Endodermal cell (in vitro differentiated cells): ENCODE results near the gene KCNIP3. TPM values are rescaled to one million over a fixed set of nuclear protein-coding genes. Genes with fewer than 3 reads are reported as not detected.

Experiments
- DNase-seq: peaks from one replicate; pipeline ENCODE4 v3.0.0-alpha.2; 2017
- H3K27ac ChIP-seq: 2 replicates; pipeline ENCODE4 v1.5.1; 2013; ENCODE audit warnings: mild to moderate bottlenecking, low read depth, low read length, moderate library complexity
- H3K27me3 ChIP-seq: 2 replicates; pipeline ENCODE4 v1.6.1; 2013; ENCODE audit warnings: mild to moderate bottlenecking, low read length, moderate library complexity; ENCODE audit not compliant: insufficient read depth, control insufficient read depth, poor library complexity, severe bottlenecking
- H3K36me3 ChIP-seq: 2 replicates; pipeline ENCODE4 v1.7.0; 2013; ENCODE audit warnings: mild to moderate bottlenecking, low read length, moderate library complexity; ENCODE audit not compliant: control insufficient read depth, insufficient read depth
- H3K4me1 ChIP-seq: one replicate; pipeline ENCODE4 v1.7.0; 2013; ENCODE audit warnings: low read length; ENCODE audit not compliant: control insufficient read depth, insufficient read depth
- H3K4me3 ChIP-seq: 2 replicates; pipeline ENCODE4 v1.5.1; 2013; ENCODE audit warnings: mild to moderate bottlenecking, low read length, moderate library complexity
- H3K9ac ChIP-seq: 2 replicates; pipeline ENCODE4 v1.6.1; 2013; ENCODE audit warnings: mild to moderate bottlenecking, low read length, moderate library complexity; ENCODE audit not compliant: poor library complexity, severe bottlenecking; ENCODE audit errors: extremely low read depth
- H3K9me3 ChIP-seq: 2 replicates; pipeline ENCODE4 v1.6.1; 2013; ENCODE audit warnings: mild to moderate bottlenecking, low read length, moderate library complexity; ENCODE audit not compliant: control insufficient read depth
- H3K27ac Mint-ChIP-seq: 2 replicates; pipeline ENCODE4 v1.8.0; 2020; ENCODE audit warnings: mixed read lengths
- H3K27me3 Mint-ChIP-seq: 2 replicates; pipeline ENCODE4 v1.8.0; 2021; ENCODE audit warnings: mild to moderate bottlenecking, mixed read lengths; ENCODE audit not compliant: insufficient read depth
- H3K36me3 Mint-ChIP-seq: 2 replicates; pipeline ENCODE4 v1.8.0; 2020; ENCODE audit warnings: low read depth, mixed read lengths
- H3K4me1 Mint-ChIP-seq: 2 replicates; pipeline ENCODE4 v1.8.0; 2020; ENCODE audit warnings: mixed read lengths
- H3K4me3 Mint-ChIP-seq: 2 replicates; pipeline ENCODE4 v1.8.0; 2020; ENCODE audit warnings: mild to moderate bottlenecking, moderate library complexity, mixed read lengths
- H3K9me3 Mint-ChIP-seq: 2 replicates; pipeline ENCODE4 v1.8.0; 2020; ENCODE audit warnings: mild to moderate bottlenecking, mixed read lengths
- WGBS, 2 experiments: methylation state at CpG; one replicate each; pipeline versions ENCODE4 v1.1.5 to v1.1.7; 2013; ENCODE audit warnings: missing lambda C conversion rate in 2 of 2, mixed read lengths in 1 of 2; ENCODE audit not compliant: insufficient coverage in 1 of 2, insufficient read length in 1 of 2; 5-methylcytosine and 5-hydroxymethylcytosine counted together
- total RNA-seq, 2 donors: library from RNA; stranded (reverse); fragmentation: NEBNext Ultra II Directional in 1 of 2; extraction: Animal tissue kit (Norgen Biotek cat#: 25700) in 1 of 2; gene quantifications; 2 replicates in 1 of 2; 3 replicates in 1 of 2; pipeline ENCODE4 v1.2.1, GENCODE V29; 2021
- TF ChIP-seq, protein P1 (sequence below): fragments of 200-600 bp; sonication (generic); conservative IDR thresholded peaks from 2 replicates; pipeline ENCODE4 v1.5.0; 2021; ENCODE audit warnings: antibody characterized with exemption, mild to moderate bottlenecking

Gene KCNIP3
- total RNA-seq, 2 donors from 2014 or later, result 0.26 to 1.3 TPM

- 87 to 88% methylated on average over 10 to 12 of the region's 12 CpGs for WGBS, 2 experiments
- peaks cover 61% of the 10 kb centered on the region for H3K27me3 Mint-ChIP-seq
- peaks cover 66% of the 10 kb centered on the region for H3K27me3 ChIP-seq
These were observed 45.6 kb downstream of the KCNIP3 start for GRCh38 chr2:95342556-95343320.

DNA sequence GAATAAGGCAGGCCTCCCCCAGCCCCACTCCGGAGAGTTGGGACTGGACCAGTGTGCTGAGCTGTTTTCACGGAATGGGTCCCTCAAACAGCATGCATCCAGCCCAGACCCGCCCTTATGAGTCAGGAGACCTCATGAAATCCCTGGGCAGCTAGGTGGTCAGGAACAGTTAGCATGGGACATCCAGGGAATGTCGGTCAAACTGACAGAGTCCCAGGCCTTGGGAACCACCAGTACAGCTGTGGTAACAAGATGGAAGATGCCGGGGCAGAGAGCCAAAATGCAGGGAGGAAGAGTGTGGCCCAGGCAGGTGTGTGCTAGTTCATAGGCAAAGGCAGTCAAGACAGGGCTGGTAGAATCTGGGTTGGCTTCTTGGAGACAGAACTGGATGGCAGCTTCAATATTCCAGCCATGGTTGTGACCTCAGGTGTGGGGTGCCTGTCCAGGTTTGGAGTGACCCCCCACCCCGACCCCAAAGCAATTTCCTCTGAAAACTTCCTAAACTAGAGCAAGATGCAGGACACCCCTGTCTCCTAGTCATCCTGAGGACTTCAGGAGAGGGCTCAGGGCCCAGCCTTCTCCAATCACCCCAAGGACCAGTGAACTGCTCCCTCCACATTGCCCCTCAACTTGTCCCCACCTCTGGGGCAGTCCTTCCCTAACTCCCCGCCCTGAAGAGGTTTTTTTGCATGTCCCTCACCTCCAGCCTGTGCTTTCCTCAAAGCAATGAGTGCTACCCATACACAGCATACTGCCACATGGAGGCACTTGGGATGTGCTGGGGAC lies 46.5 kb downstream of the KCNIP3 start:
- no peak overlapping the region for H3K4me3 ChIP-seq
- TF ChIP-seq, protein P1, sequence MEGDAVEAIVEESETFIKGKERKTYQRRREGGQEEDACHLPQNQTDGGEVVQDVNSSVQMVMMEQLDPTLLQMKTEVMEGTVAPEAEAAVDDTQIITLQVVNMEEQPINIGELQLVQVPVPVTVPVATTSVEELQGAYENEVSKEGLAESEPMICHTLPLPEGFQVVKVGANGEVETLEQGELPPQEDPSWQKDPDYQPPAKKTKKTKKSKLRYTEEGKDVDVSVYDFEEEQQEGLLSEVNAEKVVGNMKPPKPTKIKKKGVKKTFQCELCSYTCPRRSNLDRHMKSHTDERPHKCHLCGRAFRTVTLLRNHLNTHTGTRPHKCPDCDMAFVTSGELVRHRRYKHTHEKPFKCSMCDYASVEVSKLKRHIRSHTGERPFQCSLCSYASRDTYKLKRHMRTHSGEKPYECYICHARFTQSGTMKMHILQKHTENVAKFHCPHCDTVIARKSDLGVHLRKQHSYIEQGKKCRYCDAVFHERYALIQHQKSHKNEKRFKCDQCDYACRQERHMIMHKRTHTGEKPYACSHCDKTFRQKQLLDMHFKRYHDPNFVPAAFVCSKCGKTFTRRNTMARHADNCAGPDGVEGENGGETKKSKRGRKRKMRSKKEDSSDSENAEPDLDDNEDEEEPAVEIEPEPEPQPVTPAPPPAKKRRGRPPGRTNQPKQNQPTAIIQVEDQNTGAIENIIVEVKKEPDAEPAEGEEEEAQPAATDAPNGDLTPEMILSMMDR, result no peak
- H3K9me3 ChIP-seq, result no peaks in the 10 kb centered on the region
- peaks cover 75% of the 10 kb centered on the region for H3K27me3 ChIP-seq
- no peak overlapping the region for H3K27ac Mint-ChIP-seq
- H3K27ac ChIP-seq, result no peak overlapping the region
- no peaks in the 10 kb centered on the region for H3K36me3 Mint-ChIP-seq
- H3K9ac ChIP-seq, result no peak overlapping the region
- peaks cover 69% of the 10 kb centered on the region for H3K27me3 Mint-ChIP-seq
- H3K4me1 Mint-ChIP-seq, result no peaks in the 10 kb centered on the region
- H3K9me3 Mint-ChIP-seq, result no peaks in the 10 kb centered on the region
- 83 to 86% methylated on average over 6 to 7 of the region's 7 CpGs for WGBS, 2 experiments
- peak; percentile 32 for DNase-seq
- H3K4me3 Mint-ChIP-seq, result no peak overlapping the region
- no peaks in the 10 kb centered on the region for H3K4me1 ChIP-seq
- no peaks in the 10 kb centered on the region for H3K36me3 ChIP-seq

More at GRCh38 chr2:95342556-95343320, 45.6 kb downstream of the KCNIP3 start:
- H3K9me3 ChIP-seq, result no peaks in the 10 kb centered on the region
- Mint-ChIP-seq H3K9me3 (no peaks in the 10 kb centered on the region), H3K4me1 (no peaks in the 10 kb centered on the region), H3K27ac (no peak overlapping the region), H3K4me3 (no peak overlapping the region), H3K36me3 (no peaks in the 10 kb centered on the region)
- no peak overlapping the region for H3K27ac ChIP-seq
- peak; percentile 40 for DNase-seq
- no peaks in the 10 kb centered on the region for H3K4me1 ChIP-seq
- H3K9ac ChIP-seq, result no peak overlapping the region
- H3K4me3 ChIP-seq, result no peak overlapping the region
- TF ChIP-seq, protein P1, result no peak
- no peaks in the 10 kb centered on the region for H3K36me3 ChIP-seq

GRCh38 chr2:95344215-95344583 lies 47.1 kb downstream of the KCNIP3 start:
- Histone ChIP-seq H3K27ac (no peak overlapping the region), H3K4me3 (no peak overlapping the region), H3K36me3 (no peaks in the 10 kb centered on the region), H3K4me1 (no peaks in the 10 kb centered on the region), H3K27me3 (peaks cover 80% of the 10 kb centered on the region), H3K9me3 (no peaks in the 10 kb centered on the region), H3K9ac (no peak overlapping the region)
- 81 to 82% methylated on average over 5 to 12 of the region's 12 CpGs for WGBS, 2 experiments
- TF ChIP-seq, protein P1, result no peak
- Mint-ChIP-seq H3K36me3 (no peaks in the 10 kb centered on the region), H3K27me3 (peaks cover 75% of the 10 kb centered on the region), H3K4me3 (no peak overlapping the region), H3K9me3 (no peaks in the 10 kb centered on the region), H3K27ac (no peak overlapping the region), H3K4me1 (no peaks in the 10 kb centered on the region)
- DNase-seq, result peak; percentile 13
